T-helper 17 cell (primary cell): Measurements from ENCODE around the gene PDE8B. TPM values are rescaled to one million over a fixed set of nuclear protein-coding genes. Genes with fewer than 3 reads are reported as not detected.

Experiments used
- ATAC-seq: fragments of 150-1000 bp; cut with Tn5 transposase; 2 replicates; pipeline ENCODE4 v1.10.0; 2021; ENCODE audit warnings: mild to moderate bottlenecking, moderate library complexity
- DNase-seq, 3 donors: peaks; one replicate each; pipeline versions ENCODE4 v3.0.0 to v3.0.0-alpha.2; 2020 to 2021
- H3K9me3 ChIP-seq: one replicate; pipeline ENCODE4 v1.7.0; 2013; ENCODE audit warnings: low read length, mild to moderate bottlenecking; ENCODE audit not compliant: control insufficient read depth, poor library complexity, severe bottlenecking
- H3K27ac Mint-ChIP-seq: one replicate; pipeline ENCODE4 v1.8.0; 2022; ENCODE audit warnings: mild to moderate bottlenecking, moderate library complexity, mixed read lengths
- H3K27me3 Mint-ChIP-seq: one replicate; pipeline ENCODE4 v1.8.0; 2022; ENCODE audit warnings: mixed read lengths
- H3K36me3 Mint-ChIP-seq: one replicate; pipeline ENCODE4 v1.8.0; 2022; ENCODE audit warnings: low read depth, mixed read lengths
- H3K4me1 Mint-ChIP-seq: one replicate; pipeline ENCODE4 v1.8.0; 2022; ENCODE audit warnings: mild to moderate bottlenecking, mixed read lengths
- H3K4me3 Mint-ChIP-seq: one replicate; pipeline ENCODE4 v1.8.0; 2022; ENCODE audit warnings: mild to moderate bottlenecking, moderate library complexity, mixed read lengths
- total RNA-seq, 4 donors: library from RNA in 2 of 4; stranded (reverse) in 2 of 4; gene quantifications; one replicate each; pipeline ENCODE4 v1.2.3 and lab custom pipeline; 2022 to 2026

Gene PDE8B
- total RNA-seq, 2 donors from 2014 or later: 0.29 TPM; not detected in 1

- no peak overlapping the region for H3K4me3 Mint-ChIP-seq
- H3K27me3 Mint-ChIP-seq: no peaks in the 10 kb centered on the region
- peaks cover 2% of the 10 kb centered on the region for H3K36me3 Mint-ChIP-seq
- H3K9me3 ChIP-seq: no peaks in the 10 kb centered on the region
- no peaks in the 10 kb centered on the region for H3K4me1 Mint-ChIP-seq
- DNase-seq (no peak), ATAC-seq (no peak)
- no peak overlapping the region for H3K27ac Mint-ChIP-seq
Observed at GRCh38 chr5:77428526-77428925, 218.0 kb downstream of the PDE8B start.

DNA sequence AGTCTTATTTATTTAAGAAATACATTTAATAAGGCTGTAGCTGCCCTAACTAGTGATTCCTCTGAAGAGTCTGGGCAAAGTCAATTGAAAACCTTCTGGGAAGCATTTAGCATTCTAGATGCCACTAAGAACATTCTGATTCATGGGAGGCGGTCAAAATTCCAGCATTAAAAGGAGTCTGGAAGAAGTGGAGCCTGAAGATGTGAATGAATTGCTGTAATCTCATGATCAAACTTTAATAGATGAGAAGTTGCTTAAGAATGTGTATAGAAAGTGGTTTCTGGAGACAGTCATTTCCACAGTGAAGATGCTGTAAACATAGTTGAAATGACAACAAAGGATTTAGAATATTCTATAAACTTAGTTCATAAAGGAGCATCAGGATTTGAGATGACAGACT is 220.2 kb downstream of the PDE8B start:
- H3K36me3 Mint-ChIP-seq: peaks cover 11% of the 10 kb centered on the region

GRCh38 chr5:77431286-77431685 is 220.8 kb downstream of the PDE8B start:
- ATAC-seq (no peak), DNase-seq (no peak)
- peaks cover 11% of the 10 kb centered on the region for H3K36me3 Mint-ChIP-seq
- H3K9me3 ChIP-seq: no peaks in the 10 kb centered on the region
- no peak overlapping the region for H3K4me3 Mint-ChIP-seq
- no peaks in the 10 kb centered on the region for H3K4me1 Mint-ChIP-seq
- H3K27me3 Mint-ChIP-seq: no peaks in the 10 kb centered on the region
- no peak overlapping the region for H3K27ac Mint-ChIP-seq

More for the DNA sequence above, 220.2 kb downstream of the PDE8B start:
- H3K4me3 Mint-ChIP-seq: no peak overlapping the region
- DNase-seq (no peak), ATAC-seq (no peak)
- H3K27ac Mint-ChIP-seq: no peak overlapping the region
- H3K27me3 Mint-ChIP-seq: no peaks in the 10 kb centered on the region
- no peaks in the 10 kb centered on the region for H3K9me3 ChIP-seq
- no peaks in the 10 kb centered on the region for H3K4me1 Mint-ChIP-seq

- H3K27ac Mint-ChIP-seq: no peak overlapping the region
- no peaks in the 10 kb centered on the region for H3K27me3 Mint-ChIP-seq
- ATAC-seq (no peak), DNase-seq (no peak)
- peaks cover 11% of the 10 kb centered on the region for H3K36me3 Mint-ChIP-seq
- no peaks in the 10 kb centered on the region for H3K9me3 ChIP-seq
- no peak overlapping the region for H3K4me3 Mint-ChIP-seq
- no peaks in the 10 kb centered on the region for H3K4me1 Mint-ChIP-seq
Observed at GRCh38 chr5:77431719-77432118, 221.2 kb downstream of the PDE8B start.

- no peaks in the 10 kb centered on the region for H3K27me3 Mint-ChIP-seq
- H3K9me3 ChIP-seq: no peaks in the 10 kb centered on the region
- peaks cover 3% of the 10 kb centered on the region for H3K4me1 Mint-ChIP-seq
- ATAC-seq (no peak), DNase-seq (no peak)
- peaks cover 13% of the 10 kb centered on the region for H3K36me3 Mint-ChIP-seq
- H3K27ac Mint-ChIP-seq: no peak overlapping the region
- no peak overlapping the region for H3K4me3 Mint-ChIP-seq
Observed at GRCh38 chr5:77437194-77437593, 226.7 kb downstream of the PDE8B start.

GRCh38 chr5:77438071-77438470 is 227.6 kb downstream of the PDE8B start:
- ATAC-seq: no peak
- Mint-ChIP-seq H3K27ac (no peak overlapping the region), H3K27me3 (no peaks in the 10 kb centered on the region), H3K36me3 (peaks cover 13% of the 10 kb centered on the region), H3K4me3 (no peak overlapping the region), H3K4me1 (peaks cover 3% of the 10 kb centered on the region)
- no peak for DNase-seq
- H3K9me3 ChIP-seq: no peaks in the 10 kb centered on the region

- H3K36me3 Mint-ChIP-seq: peaks cover 9% of the 10 kb centered on the region
- peaks cover 2% of the 10 kb centered on the region for H3K4me1 Mint-ChIP-seq
- no peak overlapping the region for H3K4me3 Mint-ChIP-seq
- H3K9me3 ChIP-seq: no peaks in the 10 kb centered on the region
- DNase-seq (no peak), ATAC-seq (no peak)
- no peak overlapping the region for H3K27ac Mint-ChIP-seq
- H3K27me3 Mint-ChIP-seq: no peaks in the 10 kb centered on the region
Observed at GRCh38 chr5:77443670-77444069, 233.2 kb downstream of the PDE8B start.

- DNase-seq: no peak
- Mint-ChIP-seq H3K36me3 (peaks cover 10% of the 10 kb centered on the region), H3K27ac (no peak overlapping the region)
Observed at GRCh38 chr5:77444356-77444755, 233.9 kb downstream of the PDE8B start.

GRCh38 chr5:77448831-77449230 is 238.4 kb downstream of the PDE8B start:
- H3K27ac Mint-ChIP-seq: no peak overlapping the region
- peaks cover 10% of the 10 kb centered on the region for H3K36me3 Mint-ChIP-seq

More at GRCh38 chr5:77444356-77444755, 233.9 kb downstream of the PDE8B start:
- Mint-ChIP-seq H3K4me1 (peaks cover 2% of the 10 kb centered on the region), H3K27me3 (no peaks in the 10 kb centered on the region), H3K4me3 (no peak overlapping the region)
- no peak for ATAC-seq
- H3K9me3 ChIP-seq: no peaks in the 10 kb centered on the region

DNA sequence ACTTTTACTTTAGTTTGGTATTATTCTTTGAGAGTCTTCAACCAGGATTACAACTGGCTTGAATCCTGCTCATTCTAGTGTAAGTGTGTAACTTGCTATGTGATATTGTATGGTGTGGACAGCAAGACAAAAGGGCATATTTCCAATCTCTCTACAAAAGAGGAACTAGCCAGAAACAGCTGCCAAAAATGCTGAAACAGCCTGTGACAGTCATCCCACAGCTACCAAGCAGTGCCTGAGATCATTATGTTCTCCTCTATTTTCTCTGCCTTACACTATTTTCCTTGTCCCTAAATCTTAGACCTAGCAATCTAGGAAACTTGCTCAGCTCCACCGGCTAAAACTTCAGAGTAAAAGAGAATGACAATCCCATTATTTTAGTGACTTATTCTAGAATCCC is 238.8 kb downstream of the PDE8B start:
- H3K9me3 ChIP-seq: no peaks in the 10 kb centered on the region
- Mint-ChIP-seq H3K36me3 (peaks cover 12% of the 10 kb centered on the region), H3K4me3 (no peak overlapping the region), H3K27ac (no peak overlapping the region), H3K4me1 (peaks cover 2% of the 10 kb centered on the region), H3K27me3 (no peaks in the 10 kb centered on the region)
- ATAC-seq: no peak
- no peak for DNase-seq

More at GRCh38 chr5:77448831-77449230, 238.4 kb downstream of the PDE8B start:
- Mint-ChIP-seq H3K4me1 (peaks cover 2% of the 10 kb centered on the region), H3K4me3 (no peak overlapping the region), H3K27me3 (no peaks in the 10 kb centered on the region)
- no peaks in the 10 kb centered on the region for H3K9me3 ChIP-seq
- no peak for DNase-seq
- no peak for ATAC-seq

DNA sequence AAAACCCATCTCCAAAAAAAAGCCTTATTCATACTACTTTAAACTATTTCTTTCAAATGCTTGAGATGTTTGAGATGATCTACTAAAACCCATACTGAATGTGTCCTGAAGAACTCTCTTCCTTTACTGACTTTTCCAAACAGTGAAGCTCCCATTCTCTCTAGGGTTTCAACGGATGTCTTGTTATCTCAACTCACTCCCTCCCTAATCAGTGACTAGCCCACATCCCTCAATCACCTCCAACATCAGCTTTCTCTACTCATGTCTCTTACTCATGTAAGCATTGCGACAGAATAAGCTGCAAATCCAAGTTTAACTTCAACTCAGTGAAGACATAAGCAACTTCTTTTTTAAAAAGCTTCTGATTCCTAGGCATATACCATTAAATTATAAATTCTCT is 239.5 kb downstream of the PDE8B start:
- ATAC-seq: no peak
- no peak overlapping the region for H3K4me3 Mint-ChIP-seq
- peaks cover 2% of the 10 kb centered on the region for H3K4me1 Mint-ChIP-seq
- H3K36me3 Mint-ChIP-seq: peaks cover 12% of the 10 kb centered on the region
- no peak overlapping the region for H3K27ac Mint-ChIP-seq
- H3K9me3 ChIP-seq: no peaks in the 10 kb centered on the region
- no peaks in the 10 kb centered on the region for H3K27me3 Mint-ChIP-seq
- no peak for DNase-seq

- Mint-ChIP-seq H3K36me3 (peaks cover 8% of the 10 kb centered on the region), H3K4me1 (no peaks in the 10 kb centered on the region)
Observed at GRCh38 chr5:77452351-77452750, 241.9 kb downstream of the PDE8B start.

GRCh38 chr5:77454123-77454522 is 243.6 kb downstream of the PDE8B start:
- no peak for ATAC-seq
- no peak overlapping the region for H3K27ac Mint-ChIP-seq

More at GRCh38 chr5:77452351-77452750, 241.9 kb downstream of the PDE8B start:
- no peak overlapping the region for H3K27ac Mint-ChIP-seq
- ATAC-seq: no peak
- H3K9me3 ChIP-seq: no peaks in the 10 kb centered on the region
- no peaks in the 10 kb centered on the region for H3K27me3 Mint-ChIP-seq
- no peak overlapping the region for H3K4me3 Mint-ChIP-seq
- no peak for DNase-seq

DNA sequence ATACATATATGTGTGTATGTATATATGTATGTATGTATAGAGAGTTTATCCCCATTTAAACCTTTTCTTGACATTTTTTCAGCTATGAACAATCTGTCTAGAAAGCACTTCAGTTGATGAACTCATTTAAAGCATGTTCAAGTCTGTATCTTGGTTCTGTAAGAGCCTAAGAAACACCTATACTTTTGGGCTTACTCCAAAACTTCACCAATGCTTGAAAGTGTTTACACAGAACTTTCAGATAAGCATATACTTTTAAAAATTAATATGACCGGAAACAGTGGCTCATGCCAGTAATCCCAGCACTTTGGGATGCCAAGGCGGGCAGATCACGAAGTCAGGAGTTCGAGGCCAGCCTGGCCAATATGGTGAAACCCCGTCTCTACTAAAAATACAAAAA is 250.8 kb downstream of the PDE8B start:
- H3K4me3 Mint-ChIP-seq: no peak overlapping the region
- no peaks in the 10 kb centered on the region for H3K9me3 ChIP-seq
- no peaks in the 10 kb centered on the region for H3K27me3 Mint-ChIP-seq
- no peak overlapping the region for H3K27ac Mint-ChIP-seq
- no peak for ATAC-seq
- H3K4me1 Mint-ChIP-seq: peaks cover 6% of the 10 kb centered on the region
- no peaks in the 10 kb centered on the region for H3K36me3 Mint-ChIP-seq
- no peak for DNase-seq

More at GRCh38 chr5:77454123-77454522, 243.6 kb downstream of the PDE8B start:
- H3K36me3 Mint-ChIP-seq: peaks cover 8% of the 10 kb centered on the region
- no peaks in the 10 kb centered on the region for H3K27me3 Mint-ChIP-seq
- no peaks in the 10 kb centered on the region for H3K4me1 Mint-ChIP-seq
- no peaks in the 10 kb centered on the region for H3K9me3 ChIP-seq
- no peak for DNase-seq
- no peak overlapping the region for H3K4me3 Mint-ChIP-seq
